Neuronal stem cell (in vitro differentiated cells): ENCODE data around the gene SMARCC1.

Experiments used
- DNase-seq: peaks from one replicate; pipeline ENCODE4 v3.0.0-alpha.2; 2013; ENCODE audit warnings: low spot score
- H2AFZ ChIP-seq: one replicate; pipeline ENCODE4 v1.6.1; 2013; ENCODE audit warnings: mild to moderate bottlenecking, low read length, inconsistent platforms
- H2AK5ac ChIP-seq: 2 replicates; pipeline ENCODE4 v1.6.1; 2013; ENCODE audit warnings: low read depth, mild to moderate bottlenecking, inconsistent platforms, low read length, moderate library complexity, mixed read lengths
- H2BK120ac ChIP-seq: 2 replicates; pipeline ENCODE4 v1.6.1; 2013; ENCODE audit warnings: low read depth, mild to moderate bottlenecking, inconsistent platforms, low read length, moderate library complexity, mixed read lengths
- H2BK12ac ChIP-seq: one replicate; pipeline ENCODE4 v1.6.1; 2013; ENCODE audit warnings: low read length, inconsistent platforms
- H2BK15ac ChIP-seq: 2 replicates; pipeline ENCODE4 v1.6.1; 2013; ENCODE audit warnings: mild to moderate bottlenecking, low read length, inconsistent platforms, mixed read lengths
- H2BK5ac ChIP-seq: one replicate; pipeline ENCODE4 v1.6.1; 2013; ENCODE audit warnings: inconsistent platforms, mild to moderate bottlenecking, low read length, moderate library complexity
- H3K14ac ChIP-seq: one replicate; pipeline ENCODE4 v1.6.1; 2013; ENCODE audit warnings: low read length, inconsistent platforms
- H3K18ac ChIP-seq: 2 replicates; pipeline ENCODE4 v1.6.1; 2013; ENCODE audit warnings: low read length, inconsistent platforms
- H3K23ac ChIP-seq: 2 replicates; pipeline ENCODE4 v1.6.1; 2013; ENCODE audit warnings: low read depth, mild to moderate bottlenecking, mixed read lengths, low read length, inconsistent platforms; ENCODE audit not compliant: poor library complexity
- H3K27ac ChIP-seq: replicated peaks from 3 replicates; pipeline ENCODE4 v1.5.1; 2013; ENCODE audit warnings: low read length, inconsistent platforms
- H3K27me3 ChIP-seq, 3 experiments: 2 replicates each; pipeline ENCODE4 v1.6.1; 2013; ENCODE audit warnings: low read length in 3 of 3, mild to moderate bottlenecking in 2 of 3, inconsistent platforms in 1 of 3, low read depth in 1 of 3, mixed read lengths in 1 of 3, moderate library complexity in 1 of 3; ENCODE audit not compliant: control insufficient read depth in 3 of 3, insufficient read depth in 3 of 3
- H3K36me3 ChIP-seq, 2 donors: replicated peaks in 1 of 2; 2 replicates each; pipeline ENCODE4 v1.6.1; 2013; ENCODE audit warnings: low read length in 2 of 2; ENCODE audit not compliant: control insufficient read depth in 2 of 2, insufficient read depth in 2 of 2
- H3K4ac ChIP-seq: 2 replicates; pipeline ENCODE4 v1.6.1; 2013; ENCODE audit warnings: inconsistent platforms, mild to moderate bottlenecking, low read length, moderate library complexity
- H3K4me1 ChIP-seq, 2 donors: 1 replicate in 1 of 2; 2 replicates in 1 of 2; pipeline ENCODE4 v1.6.1; 2013; ENCODE audit warnings: low read length in 2 of 2, low read depth in 1 of 2; ENCODE audit not compliant: control insufficient read depth in 2 of 2, insufficient read depth in 1 of 2
- H3K4me2 ChIP-seq: one replicate; pipeline ENCODE4 v1.6.1; 2013; ENCODE audit warnings: mild to moderate bottlenecking, low read length, inconsistent platforms; ENCODE audit not compliant: insufficient read depth, poor library complexity, severe bottlenecking
- H3K4me3 ChIP-seq, 2 donors: 2 replicates each; pipeline ENCODE4 v1.5.1; 2013; ENCODE audit warnings: low read length in 2 of 2, mild to moderate bottlenecking in 2 of 2, inconsistent platforms in 1 of 2, moderate library complexity in 1 of 2
- H3K79me1 ChIP-seq: one replicate; pipeline ENCODE4 v1.6.1; 2013; ENCODE audit warnings: low read depth, mild to moderate bottlenecking, inconsistent platforms, low read length, moderate library complexity
- H3K9ac ChIP-seq: one replicate; pipeline ENCODE4 v1.6.1; 2013; ENCODE audit warnings: mild to moderate bottlenecking, low read depth, low read length, inconsistent platforms; ENCODE audit not compliant: poor library complexity
- H3K9me3 ChIP-seq, 2 donors: replicated peaks in 1 of 2; 2 replicates each; pipeline versions ENCODE3 to v1.6.1; 2013; ENCODE audit warnings: low read length in 2 of 2, mild to moderate bottlenecking in 2 of 2, inconsistent platforms in 1 of 2, low read depth in 1 of 2, mixed read lengths in 1 of 2, moderate library complexity in 1 of 2; ENCODE audit not compliant: control insufficient read depth in 2 of 2, insufficient read depth in 1 of 2
- H4K8ac ChIP-seq: one replicate; pipeline ENCODE4 v1.6.1; 2013; ENCODE audit warnings: low read depth, mild to moderate bottlenecking, inconsistent platforms, low read length, moderate library complexity
- H4K91ac ChIP-seq: one replicate; pipeline ENCODE4 v1.6.1; 2013; ENCODE audit warnings: low read length, low read depth, mild to moderate bottlenecking, inconsistent platforms; ENCODE audit not compliant: poor library complexity
- WGBS, 2 donors: extraction: QIAGEN DNeasy Blood & Tissue Kit; methylation state at CpG; one replicate each; pipeline ENCODE4 v1.1.7; 2013; ENCODE audit warnings: missing lambda C conversion rate in 2 of 2, mixed read lengths in 1 of 2; ENCODE audit not compliant: insufficient read length in 2 of 2, insufficient replicate concordance in 1 of 2; ENCODE audit errors: extremely low coverage in 2 of 2; 5-methylcytosine and 5-hydroxymethylcytosine counted together

The SMARCC1 gene

GRCh38 chr3:47611576-47611975 lies 170.1 kb downstream of the SMARCC1 start:
- no peak overlapping the region for H3K14ac ChIP-seq
- no peaks in the 10 kb centered on the region for H3K27me3 ChIP-seq
- peaks cover 2% of the 10 kb centered on the region for H3K79me1 ChIP-seq
- H2BK120ac ChIP-seq = no peak overlapping the region
- no peak overlapping the region for H2AFZ ChIP-seq
- H3K4me2 ChIP-seq = no peak overlapping the region
- no peak overlapping the region for H2BK12ac ChIP-seq
- peaks cover 36 to 94% of the 10 kb centered on the region in 2 donors for H3K36me3 ChIP-seq
- peaks cover 0 to 12% of the 10 kb centered on the region in 2 donors for H3K4me1 ChIP-seq
- H3K23ac ChIP-seq = no peak overlapping the region
- peaks cover 0 to 2% of the 10 kb centered on the region in 2 donors for H3K9me3 ChIP-seq
- H2AK5ac ChIP-seq = no peak overlapping the region
- H2BK15ac ChIP-seq = no peak overlapping the region
- H3K27ac ChIP-seq = no peak overlapping the region
- no peak overlapping the region for H2BK5ac ChIP-seq
- no peak overlapping the region for H3K4me3 ChIP-seq
- no peak overlapping the region for H4K91ac ChIP-seq
- no peak overlapping the region for H3K4ac ChIP-seq
- H3K9ac ChIP-seq = no peak overlapping the region
- H4K8ac ChIP-seq = no peak overlapping the region
- DNase-seq = no peak
- no CpG with 5 or more reads among the region's 2 CpGs for WGBS, 2 donors
- H3K18ac ChIP-seq = no peak overlapping the region

GRCh38 chr3:47610583-47610982 lies 171.1 kb downstream of the SMARCC1 start:
- no peak overlapping the region for H3K4ac ChIP-seq
- DNase-seq = no peak
- H3K36me3 ChIP-seq = peaks cover 39 to 94% of the 10 kb centered on the region in 2 donors
- H4K8ac ChIP-seq = no peak overlapping the region
- H3K4me2 ChIP-seq = no peak overlapping the region
- no peaks in the 10 kb centered on the region for H3K27me3 ChIP-seq
- no peak overlapping the region for H4K91ac ChIP-seq
- no peak overlapping the region for H3K18ac ChIP-seq
- H2AFZ ChIP-seq = no peak overlapping the region
- H3K23ac ChIP-seq = no peak overlapping the region
- peaks cover 2% of the 10 kb centered on the region for H3K79me1 ChIP-seq
- H3K14ac ChIP-seq = no peak overlapping the region
- H3K9ac ChIP-seq = no peak overlapping the region
- no peak overlapping the region for H2BK5ac ChIP-seq
- no CpG with 5 or more reads among the region's 3 CpGs for WGBS, 2 donors
- H3K9me3 ChIP-seq = peaks cover 0 to 2% of the 10 kb centered on the region in 2 donors
- H2AK5ac ChIP-seq = no peak overlapping the region
- no peak overlapping the region for H2BK12ac ChIP-seq
- peaks cover 0 to 12% of the 10 kb centered on the region in 2 donors for H3K4me1 ChIP-seq
- no peak overlapping the region for H2BK15ac ChIP-seq
- H2BK120ac ChIP-seq = no peak overlapping the region
- H3K27ac ChIP-seq = no peak overlapping the region
- H3K4me3 ChIP-seq = no peak overlapping the region

- peaks cover 42 to 98% of the 10 kb centered on the region in 2 donors for H3K36me3 ChIP-seq
- H2BK12ac ChIP-seq = no peak overlapping the region
- no peak overlapping the region for H2BK5ac ChIP-seq
- no peak overlapping the region for H3K18ac ChIP-seq
- peaks cover 2% of the 10 kb centered on the region for H3K79me1 ChIP-seq
- no peak overlapping the region for H4K8ac ChIP-seq
- H3K4me1 ChIP-seq = no peaks in the 10 kb centered on the region
- no peak overlapping the region for H2BK15ac ChIP-seq
- H2AFZ ChIP-seq = no peak overlapping the region
- no peak overlapping the region for H3K4me3 ChIP-seq
- H4K91ac ChIP-seq = no peak overlapping the region
- H3K14ac ChIP-seq = no peak overlapping the region
- peaks cover 0 to 2% of the 10 kb centered on the region in 2 donors for H3K9me3 ChIP-seq
- no peak overlapping the region for H3K4me2 ChIP-seq
- H3K23ac ChIP-seq = no peak overlapping the region
- no CpG with 5 or more reads among the region's 2 CpGs for WGBS, 2 donors
- no peak for DNase-seq
- H3K9ac ChIP-seq = no peak overlapping the region
- H2AK5ac ChIP-seq = no peak overlapping the region
- no peak overlapping the region for H2BK120ac ChIP-seq
- H3K27ac ChIP-seq = no peak overlapping the region
- H3K27me3 ChIP-seq = no peaks in the 10 kb centered on the region
- no peak overlapping the region for H3K4ac ChIP-seq
Observed at GRCh38 chr3:47607335-47607734, 174.4 kb downstream of the SMARCC1 start.

GRCh38 chr3:47606165-47606564 lies 175.5 kb downstream of the SMARCC1 start:
- no peak overlapping the region for H3K9ac ChIP-seq
- no peak overlapping the region for H2BK15ac ChIP-seq
- peaks cover 35 to 95% of the 10 kb centered on the region in 2 donors for H3K36me3 ChIP-seq
- no peak overlapping the region for H3K14ac ChIP-seq
- no peak overlapping the region for H3K4me2 ChIP-seq
- no peak overlapping the region for H2BK120ac ChIP-seq
- H2AFZ ChIP-seq = no peak overlapping the region
- H4K8ac ChIP-seq = no peak overlapping the region
- WGBS, 2 donors = no CpG with 5 or more reads among the region's 5 CpGs
- H3K4me1 ChIP-seq = peaks cover 0 to 2% of the 10 kb centered on the region in 2 donors
- peaks cover 2% of the 10 kb centered on the region for H3K79me1 ChIP-seq
- H3K18ac ChIP-seq = no peak overlapping the region
- H3K23ac ChIP-seq = no peak overlapping the region
- peaks cover 0 to 2% of the 10 kb centered on the region in 2 donors for H3K9me3 ChIP-seq
- H2BK12ac ChIP-seq = no peak overlapping the region
- no peak overlapping the region for H2BK5ac ChIP-seq
- no peak overlapping the region for H4K91ac ChIP-seq
- H3K27ac ChIP-seq = no peak overlapping the region
- H3K27me3 ChIP-seq = no peaks in the 10 kb centered on the region
- no peak overlapping the region for H3K4ac ChIP-seq
- no peak for DNase-seq
- H3K4me3 ChIP-seq = no peak overlapping the region
- H2AK5ac ChIP-seq = no peak overlapping the region
